Testis (tissue), 2 donors: ENCODE results near the gene ZNRF4.

ENCODE experiments used
- CTCF ChIP-seq, 3 experiments: fragments of 450-650 bp in 2 of 3; fragments of 200-600 bp in 1 of 3; sonication (generic) in 1 of 3; IDR thresholded peaks; one replicate each; pipeline ENCODE4 v1.5.1; 2016 to 2019; ENCODE audit warnings: antibody characterized with exemption in 3 of 3, mild to moderate bottlenecking in 2 of 3, moderate library complexity in 1 of 3
- POLR2A ChIP-seq: fragments of 450-650 bp; IDR thresholded peaks from one replicate; pipeline ENCODE4 v1.6.1; 2017; ENCODE audit warnings: antibody characterized with exemption, mild to moderate bottlenecking, moderate library complexity

GRCh38 chr19:5439452-5439851 is 15.8 kb upstream of the ZNRF4 start:
- TF ChIP-seq POLR2A (no peak), CTCF (IDR thresholded peaks at IDR 0.05) (no peak)
